Measurements from ENCODE around the gene LRMDA. TPM values are rescaled to one million over a fixed set of nuclear protein-coding genes. Genes with fewer than 3 reads are reported as not detected.

LRMDA gene
- total RNA-seq, 2 experiments from 2014 or later: not detected

DNA sequence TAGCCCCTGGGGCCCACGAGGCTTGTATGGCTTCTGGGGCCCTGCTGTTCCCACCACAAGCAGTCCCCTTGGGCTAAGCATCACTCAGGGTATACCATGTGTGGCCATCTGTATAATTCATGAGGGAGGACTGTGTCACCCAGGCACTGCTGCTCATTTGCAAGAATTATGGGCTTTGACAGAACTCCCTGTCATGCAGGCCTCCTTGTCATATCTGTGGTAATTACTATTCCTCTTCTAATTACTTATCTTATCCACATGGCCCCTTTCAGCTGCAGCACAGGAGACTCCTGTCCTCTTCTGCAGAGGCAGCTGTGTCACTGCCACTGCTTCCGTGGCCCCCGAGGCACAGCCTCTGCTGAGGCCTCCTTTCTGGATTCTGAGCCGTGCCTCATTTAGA is 46.3 kb downstream of the LRMDA start:
- DNase-seq: no peak
- Mint-ChIP-seq H3K4me1 (ENCODE audit: low read depth) (no peaks in the 10 kb centered on the region), H3K36me3 (ENCODE audit: low read depth) (no peaks in the 10 kb centered on the region), H3K27ac (no peak overlapping the region), H3K4me3 (no peak overlapping the region), H3K9me3 (peaks cover 3% of the 10 kb centered on the region), H3K27me3 (ENCODE audit: low read depth) (no peaks in the 10 kb centered on the region)
- intact Hi-C loops (cut with micrococcal nuclease): no loop called here
- CTCF ChIA-PET: no interaction called here

DNA sequence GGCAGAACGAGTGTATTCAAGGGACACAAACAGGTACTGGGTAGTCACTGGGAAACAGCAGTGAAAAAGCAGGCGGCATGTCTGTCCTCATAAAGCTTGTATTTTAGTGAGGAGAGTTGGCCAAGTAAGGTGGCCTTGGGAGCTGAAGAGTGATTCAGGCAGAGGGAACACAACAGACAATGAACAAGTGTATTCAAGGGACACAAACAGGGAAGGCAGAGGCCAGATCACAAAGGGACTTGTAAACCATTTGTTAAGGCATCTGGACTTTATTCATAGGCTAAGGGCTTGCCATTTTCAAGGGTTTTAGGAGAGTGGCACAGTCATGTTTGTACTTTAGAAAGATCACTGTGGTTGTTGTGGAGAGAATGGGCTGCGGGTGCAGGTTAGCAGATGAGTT is 49.0 kb downstream of the LRMDA start:
- Mint-ChIP-seq H3K27ac (no peak overlapping the region), H3K9me3 (no peaks in the 10 kb centered on the region), H3K4me3 (no peak overlapping the region), H3K36me3 (ENCODE audit: low read depth) (no peaks in the 10 kb centered on the region), H3K4me1 (ENCODE audit: low read depth) (no peaks in the 10 kb centered on the region), H3K27me3 (ENCODE audit: low read depth) (no peaks in the 10 kb centered on the region)
- CTCF ChIA-PET: no interaction called here
- intact Hi-C loops (cut with micrococcal nuclease): no loop called here
- DNase-seq: no peak

DNA sequence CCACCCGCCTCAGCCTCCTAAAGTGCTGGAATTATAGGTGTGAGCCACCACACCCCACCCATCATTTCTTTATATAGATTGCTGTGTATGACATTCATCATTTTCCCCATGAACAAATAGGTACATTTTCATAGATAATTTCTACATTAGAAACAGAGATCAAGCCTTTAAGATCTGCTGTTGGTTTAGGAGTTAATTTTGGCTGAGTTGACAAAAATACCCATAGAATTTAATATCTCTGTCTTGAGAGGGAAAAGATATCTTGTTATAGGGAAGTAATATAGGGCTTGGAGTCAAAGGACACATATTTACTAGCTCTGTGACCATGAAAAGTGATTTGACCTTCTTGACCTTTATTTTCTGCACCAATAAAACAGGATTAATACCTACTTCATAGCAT is 51.8 kb downstream of the LRMDA start:
- H3K27me3 Mint-ChIP-seq (ENCODE audit: low read depth): peaks cover 1% of the 10 kb centered on the region
- no peaks in the 10 kb centered on the region for H3K9me3 Mint-ChIP-seq
- H3K36me3 Mint-ChIP-seq (ENCODE audit: low read depth): no peaks in the 10 kb centered on the region
- no peaks in the 10 kb centered on the region for H3K4me1 Mint-ChIP-seq (ENCODE audit: low read depth)
- no peak for DNase-seq
- CTCF ChIA-PET: no interaction called here
- H3K27ac Mint-ChIP-seq: no peak overlapping the region
- intact Hi-C loops (cut with micrococcal nuclease): no loop called here
- H3K4me3 Mint-ChIP-seq: no peak overlapping the region

DNA sequence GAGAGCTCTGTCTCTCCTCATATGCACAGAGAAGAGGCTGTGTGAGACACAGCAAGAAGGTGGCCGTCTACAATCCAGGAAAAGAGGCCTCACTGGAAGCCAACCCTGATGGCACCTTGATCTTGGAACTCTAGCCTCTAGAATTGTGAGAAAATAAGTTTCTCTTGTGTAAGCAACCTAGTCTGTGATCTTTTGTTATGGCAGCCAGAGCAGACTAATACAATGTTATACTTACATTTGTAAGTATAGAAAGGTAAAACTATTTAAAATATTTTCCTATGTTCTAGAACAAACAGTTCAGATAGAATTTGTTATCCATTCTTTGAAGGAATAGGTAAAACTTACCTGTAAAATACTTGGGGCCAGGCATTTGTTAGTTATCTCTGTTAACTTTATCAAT is 53.3 kb downstream of the LRMDA start:
- DNase-seq: no peak
- no peaks in the 10 kb centered on the region for H3K9me3 Mint-ChIP-seq
- H3K27me3 Mint-ChIP-seq (ENCODE audit: low read depth): peaks cover 1% of the 10 kb centered on the region
- intact Hi-C loops (cut with micrococcal nuclease): no loop called here
- CTCF ChIA-PET: no interaction called here
- H3K4me1 Mint-ChIP-seq (ENCODE audit: low read depth): no peaks in the 10 kb centered on the region
- H3K4me3 Mint-ChIP-seq: no peak overlapping the region
- no peaks in the 10 kb centered on the region for H3K36me3 Mint-ChIP-seq (ENCODE audit: low read depth)
- H3K27ac Mint-ChIP-seq: no peak overlapping the region

DNA sequence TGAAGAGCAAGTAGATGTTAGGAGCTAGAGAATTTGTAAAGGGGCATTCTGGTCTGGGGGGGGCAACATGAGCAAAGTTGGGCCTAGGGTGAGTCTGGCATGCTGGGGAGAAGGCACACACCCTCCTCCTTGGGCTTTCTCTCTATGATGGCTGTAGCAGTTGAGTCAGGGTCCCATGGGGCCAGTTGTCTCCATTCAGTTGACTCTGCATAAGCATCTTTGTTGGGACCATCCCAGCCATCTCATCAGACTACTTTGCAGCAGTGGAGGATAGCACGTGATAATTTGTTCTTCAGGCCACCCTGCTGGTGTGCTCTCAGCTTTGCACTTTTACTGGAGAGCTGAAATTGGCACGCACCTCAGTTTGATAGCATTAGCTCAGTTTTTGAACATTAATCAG is 55.2 kb downstream of the LRMDA start:
- Mint-ChIP-seq H3K4me1 (ENCODE audit: low read depth) (no peaks in the 10 kb centered on the region), H3K9me3 (no peaks in the 10 kb centered on the region), H3K27ac (no peak overlapping the region), H3K27me3 (ENCODE audit: low read depth) (peaks cover 1% of the 10 kb centered on the region), H3K4me3 (no peak overlapping the region), H3K36me3 (ENCODE audit: low read depth) (no peaks in the 10 kb centered on the region)
- CTCF ChIA-PET: no interaction called here
- DNase-seq: no peak
- intact Hi-C loops (cut with micrococcal nuclease): no loop called here

DNA sequence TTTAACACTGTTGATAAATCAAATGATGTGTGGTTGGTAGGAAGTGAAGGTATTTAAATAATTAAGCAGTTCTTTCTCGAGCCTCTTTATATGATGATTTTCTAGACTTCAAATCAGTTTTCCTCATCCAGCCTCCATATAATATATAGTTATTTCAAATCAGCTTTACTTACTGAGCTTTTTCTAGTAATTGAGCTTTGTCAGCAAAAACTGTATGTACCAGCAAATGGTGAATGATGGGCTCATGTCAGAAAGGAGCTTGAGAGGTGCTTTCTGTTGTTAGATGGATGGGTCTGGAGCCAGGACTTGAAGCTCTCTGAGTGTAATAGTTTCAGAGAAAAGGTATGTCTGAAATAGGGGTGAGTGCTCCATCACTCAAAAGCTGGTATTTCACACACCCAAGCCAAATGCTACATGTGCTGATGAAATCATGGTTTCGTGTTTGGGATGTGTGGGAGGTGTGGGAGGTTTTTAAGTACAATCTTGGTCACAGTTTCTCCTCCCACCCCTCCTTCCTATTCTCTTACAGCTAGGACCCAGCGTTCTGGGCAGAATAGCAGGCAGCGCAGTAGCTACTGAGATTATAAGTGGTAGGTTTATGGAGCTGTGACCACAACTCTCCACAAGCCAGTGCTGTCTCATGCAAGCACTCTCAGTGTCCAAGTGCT is 55.8 kb downstream of the LRMDA start:
- Mint-ChIP-seq H3K36me3 (ENCODE audit: low read depth) (no peaks in the 10 kb centered on the region), H3K4me1 (ENCODE audit: low read depth) (no peaks in the 10 kb centered on the region), H3K4me3 (no peak overlapping the region), H3K27me3 (ENCODE audit: low read depth) (peaks cover 2% of the 10 kb centered on the region), H3K27ac (no peak overlapping the region), H3K9me3 (no peaks in the 10 kb centered on the region)
- intact Hi-C loops (cut with micrococcal nuclease): no loop called here
- CTCF ChIA-PET: no interaction called here
- no peak for DNase-seq

DNA sequence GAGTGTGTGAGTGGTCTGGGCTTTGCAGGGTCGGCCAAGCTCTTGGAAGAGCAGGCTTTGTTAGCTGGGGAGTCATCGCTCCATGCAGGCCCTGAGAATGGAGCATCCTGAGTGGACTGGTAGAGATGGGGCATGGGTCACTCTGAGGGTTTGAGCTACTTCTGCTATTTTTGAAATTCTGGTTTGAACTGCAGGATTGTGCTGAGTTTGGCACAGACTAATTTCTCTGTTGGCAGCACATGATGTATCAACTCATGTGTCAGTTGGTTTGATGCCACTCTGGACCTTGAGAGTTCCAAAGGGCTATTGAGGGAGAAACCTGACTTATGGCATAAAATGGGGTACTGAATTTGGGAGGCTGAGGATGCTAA is 56.3 kb downstream of the LRMDA start:
- DNase-seq: no peak
- Mint-ChIP-seq H3K4me1 (ENCODE audit: low read depth) (no peaks in the 10 kb centered on the region), H3K4me3 (no peak overlapping the region), H3K36me3 (ENCODE audit: low read depth) (no peaks in the 10 kb centered on the region), H3K27me3 (ENCODE audit: low read depth) (peaks cover 3% of the 10 kb centered on the region), H3K27ac (no peak overlapping the region), H3K9me3 (no peaks in the 10 kb centered on the region)
- CTCF ChIA-PET: no interaction called here
- intact Hi-C loops (cut with micrococcal nuclease): no loop called here

DNA sequence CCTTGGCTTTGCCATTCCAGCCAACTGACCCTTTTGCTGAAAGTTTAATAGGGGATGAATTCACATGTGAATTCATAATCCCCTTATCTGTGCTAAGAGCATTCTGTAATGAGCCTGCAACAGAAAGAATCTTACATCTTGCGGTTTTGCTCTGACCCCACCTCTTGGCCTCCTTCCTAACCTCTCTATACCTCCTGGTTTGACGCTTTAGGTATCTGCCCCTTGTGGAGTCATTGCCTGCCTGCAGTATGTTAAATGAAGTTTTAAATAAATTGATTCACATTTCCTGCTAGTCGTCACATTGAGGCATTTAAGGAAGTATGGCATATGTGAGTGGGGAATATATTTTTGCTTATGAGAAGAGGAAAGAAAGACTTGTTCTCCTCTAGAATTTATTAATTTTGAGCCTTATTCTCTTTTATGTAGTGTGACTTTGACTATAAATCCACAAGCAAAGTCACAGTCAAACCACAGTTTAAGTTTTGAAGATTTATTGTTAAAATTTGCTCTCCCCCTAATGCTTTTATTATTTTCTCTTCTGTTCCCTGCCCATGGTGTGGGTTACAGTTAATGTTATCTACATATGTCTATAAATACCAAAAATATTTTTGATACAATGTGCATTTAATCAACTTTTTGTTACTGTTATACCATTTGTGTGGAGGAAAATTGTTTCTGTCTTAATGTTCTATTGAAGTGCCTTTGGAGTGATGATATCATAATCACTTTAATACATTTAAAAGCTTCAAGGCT is 60.9 kb downstream of the LRMDA start:
- H3K27ac Mint-ChIP-seq: no peak overlapping the region
- H3K27me3 Mint-ChIP-seq (ENCODE audit: low read depth): peaks cover 2% of the 10 kb centered on the region
- H3K4me3 Mint-ChIP-seq: no peak overlapping the region
- H3K9me3 Mint-ChIP-seq: no peaks in the 10 kb centered on the region
- no peaks in the 10 kb centered on the region for H3K4me1 Mint-ChIP-seq (ENCODE audit: low read depth)
- intact Hi-C loops (cut with micrococcal nuclease): no loop called here
- no peaks in the 10 kb centered on the region for H3K36me3 Mint-ChIP-seq (ENCODE audit: low read depth)
- CTCF ChIA-PET: no interaction called here
- no peak for DNase-seq

DNA sequence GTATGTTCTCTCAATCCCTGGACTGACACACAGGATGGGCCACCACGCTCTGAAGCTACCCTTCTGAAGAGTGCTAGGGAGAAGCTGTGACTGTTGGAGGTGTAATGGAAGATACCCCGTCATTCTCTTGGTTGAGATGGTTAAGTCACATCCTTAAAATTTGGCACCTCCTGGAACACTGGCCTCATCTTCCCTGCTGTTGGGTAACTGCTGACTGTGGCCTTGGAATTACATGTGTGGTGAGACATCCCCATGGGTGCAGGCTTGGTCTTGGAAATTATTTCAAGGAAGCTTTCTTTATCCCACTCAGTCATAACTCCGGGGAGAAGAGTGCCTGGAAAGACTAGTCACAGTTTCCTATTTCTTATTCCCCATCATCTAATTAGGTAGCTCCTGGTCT is 62.0 kb downstream of the LRMDA start:
- Mint-ChIP-seq H3K4me3 (no peak overlapping the region), H3K27ac (no peak overlapping the region), H3K36me3 (ENCODE audit: low read depth) (no peaks in the 10 kb centered on the region), H3K27me3 (ENCODE audit: low read depth) (peaks cover 2% of the 10 kb centered on the region), H3K9me3 (no peaks in the 10 kb centered on the region), H3K4me1 (ENCODE audit: low read depth) (no peaks in the 10 kb centered on the region)
- no peak for DNase-seq
- CTCF ChIA-PET: no interaction called here
- intact Hi-C loops (cut with micrococcal nuclease): no loop called here

DNA sequence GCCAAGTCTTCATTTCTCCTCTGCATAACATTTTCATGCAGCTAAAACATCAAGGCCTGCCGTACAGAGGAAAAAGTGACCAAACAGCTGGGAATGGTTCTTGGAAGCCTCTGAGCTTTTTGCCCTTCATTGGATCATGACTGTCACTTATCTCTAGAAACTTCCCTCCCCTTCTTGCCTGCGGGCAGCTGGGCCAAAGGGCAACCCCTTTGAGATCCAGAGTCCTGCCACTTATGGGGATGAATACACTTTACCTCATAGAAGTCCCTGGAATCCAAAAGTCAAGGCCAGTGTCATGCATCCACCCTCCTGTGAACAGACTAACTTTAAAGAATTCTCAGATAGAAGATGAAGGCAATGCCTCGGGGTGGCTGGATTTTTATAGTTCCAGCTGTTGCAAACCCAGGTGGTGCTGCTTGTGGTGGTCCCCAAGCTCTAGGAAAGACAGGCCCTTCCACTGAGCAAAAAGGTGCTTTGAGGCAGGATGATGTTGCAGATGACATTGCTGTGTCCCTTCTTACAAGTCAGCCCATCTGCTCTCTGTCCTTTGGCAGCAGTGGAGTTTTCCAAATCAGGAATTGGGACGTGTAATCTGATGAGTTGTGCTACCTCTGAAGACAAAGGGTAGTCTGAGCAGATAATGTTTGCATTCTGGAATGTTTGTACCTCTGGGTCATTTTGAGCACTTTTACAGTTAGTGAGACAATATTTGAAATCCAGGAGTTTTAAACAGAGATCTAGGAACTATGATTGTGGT is 64.2 kb downstream of the LRMDA start:
- no peak overlapping the region for H3K4me3 Mint-ChIP-seq
- no peaks in the 10 kb centered on the region for H3K9me3 Mint-ChIP-seq
- H3K27me3 Mint-ChIP-seq (ENCODE audit: low read depth): peaks cover 6% of the 10 kb centered on the region
- no peak for DNase-seq
- H3K36me3 Mint-ChIP-seq (ENCODE audit: low read depth): no peaks in the 10 kb centered on the region
- H3K27ac Mint-ChIP-seq: no peak overlapping the region
- CTCF ChIA-PET: no interaction called here
- intact Hi-C loops (cut with micrococcal nuclease): no loop called here
- no peaks in the 10 kb centered on the region for H3K4me1 Mint-ChIP-seq (ENCODE audit: low read depth)

DNA sequence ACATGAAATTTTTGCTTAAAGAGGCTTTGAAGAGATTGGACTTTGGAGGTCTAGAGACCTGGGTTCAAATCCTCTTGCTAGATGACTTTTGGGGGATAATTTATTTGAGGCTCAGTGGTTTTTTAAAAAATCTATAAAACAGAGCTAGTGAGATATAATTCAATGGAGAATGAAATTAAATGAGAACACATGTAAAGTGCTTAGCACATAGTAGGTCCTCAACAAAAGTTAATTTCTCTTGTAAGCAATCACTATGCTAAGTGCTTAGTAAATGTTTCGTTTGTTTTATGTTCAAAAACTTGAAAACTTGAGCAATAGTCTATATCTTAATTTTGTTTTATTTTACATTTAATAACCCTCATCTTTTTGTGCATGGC is 64.8 kb downstream of the LRMDA start:
- Mint-ChIP-seq H3K27ac (no peak overlapping the region), H3K27me3 (ENCODE audit: low read depth) (peaks cover 6% of the 10 kb centered on the region)
- CTCF ChIA-PET: no interaction called here

DNA sequence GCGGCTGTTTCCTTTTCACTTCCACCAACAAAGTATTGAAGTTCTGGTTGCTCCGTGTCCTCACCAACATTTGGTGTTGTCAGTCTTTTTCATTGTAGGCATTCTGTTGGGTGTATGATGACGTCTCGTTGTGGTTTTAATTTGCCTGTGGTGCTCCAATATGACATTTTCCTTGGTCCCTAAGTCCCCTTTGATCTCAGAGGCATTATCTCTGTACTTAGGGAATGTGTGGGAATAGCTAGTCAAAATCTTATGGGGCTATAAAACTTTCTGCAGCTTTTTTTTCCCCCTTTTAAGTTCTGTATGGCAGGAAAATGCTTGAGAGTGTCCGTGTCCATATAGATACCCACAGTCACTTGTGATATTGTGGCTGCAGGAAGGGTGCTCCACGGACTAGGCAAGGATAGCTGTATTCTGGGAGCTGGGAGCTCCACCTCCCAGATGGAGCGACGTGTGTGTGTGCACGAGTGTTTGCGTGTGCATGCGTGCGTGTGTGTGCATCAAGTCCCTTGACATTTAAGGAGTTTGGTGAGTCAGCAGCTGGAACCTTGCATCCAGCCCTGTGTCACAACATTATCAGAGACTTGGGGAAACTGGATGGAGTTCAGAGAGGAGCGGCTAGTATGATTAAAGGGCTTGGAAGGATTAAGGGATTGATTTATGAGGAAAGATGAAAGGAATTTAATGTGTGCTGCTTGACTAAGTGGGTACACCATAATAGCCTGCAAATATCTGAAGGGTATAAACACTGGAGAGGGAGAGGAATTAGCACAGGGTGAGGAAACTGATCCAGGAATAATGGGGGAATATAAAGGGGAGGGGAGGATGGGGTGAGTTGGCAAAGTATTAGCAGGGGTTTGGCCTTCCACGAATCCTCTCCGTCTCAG is 66.8 kb downstream of the LRMDA start:
- DNase-seq: no peak
- H3K9me3 Mint-ChIP-seq: no peaks in the 10 kb centered on the region
- no peak overlapping the region for H3K27ac Mint-ChIP-seq
- CTCF ChIA-PET: no interaction called here
- no peaks in the 10 kb centered on the region for H3K36me3 Mint-ChIP-seq (ENCODE audit: low read depth)
- H3K4me1 Mint-ChIP-seq (ENCODE audit: low read depth): no peaks in the 10 kb centered on the region
- H3K27me3 Mint-ChIP-seq (ENCODE audit: low read depth): peaks cover 4% of the 10 kb centered on the region
- intact Hi-C loops (cut with micrococcal nuclease): no loop called here
- H3K4me3 Mint-ChIP-seq: no peak overlapping the region

More for the DNA sequence above, 64.8 kb downstream of the LRMDA start:
- intact Hi-C loops (cut with micrococcal nuclease): no loop called here
- Mint-ChIP-seq H3K4me1 (ENCODE audit: low read depth) (no peaks in the 10 kb centered on the region), H3K4me3 (no peak overlapping the region), H3K9me3 (no peaks in the 10 kb centered on the region), H3K36me3 (ENCODE audit: low read depth) (no peaks in the 10 kb centered on the region)
- DNase-seq: no peak

Data from activated naive CD4-positive, alpha-beta T cell treated with anti-CD3 and anti-CD28 coated beads for 36 hours (primary cell).